ENCODE data around the gene MPZL3. TPM values are rescaled to one million over a fixed set of nuclear protein-coding genes. Genes with fewer than 3 reads are reported as not detected.

Gene MPZL3, protein sequence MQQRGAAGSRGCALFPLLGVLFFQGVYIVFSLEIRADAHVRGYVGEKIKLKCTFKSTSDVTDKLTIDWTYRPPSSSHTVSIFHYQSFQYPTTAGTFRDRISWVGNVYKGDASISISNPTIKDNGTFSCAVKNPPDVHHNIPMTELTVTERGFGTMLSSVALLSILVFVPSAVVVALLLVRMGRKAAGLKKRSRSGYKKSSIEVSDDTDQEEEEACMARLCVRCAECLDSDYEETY
- total RNA-seq = 0.89 and 1.1 TPM in 2 replicates

GRCh38 chr11:118251858-118252652, at the start of gene MPZL3:
Gene MPZL3, minus strand, starts transcription at chr11:118252365. Its CDS starts 71 bp downstream, at chr11:118252294.

DNA sequence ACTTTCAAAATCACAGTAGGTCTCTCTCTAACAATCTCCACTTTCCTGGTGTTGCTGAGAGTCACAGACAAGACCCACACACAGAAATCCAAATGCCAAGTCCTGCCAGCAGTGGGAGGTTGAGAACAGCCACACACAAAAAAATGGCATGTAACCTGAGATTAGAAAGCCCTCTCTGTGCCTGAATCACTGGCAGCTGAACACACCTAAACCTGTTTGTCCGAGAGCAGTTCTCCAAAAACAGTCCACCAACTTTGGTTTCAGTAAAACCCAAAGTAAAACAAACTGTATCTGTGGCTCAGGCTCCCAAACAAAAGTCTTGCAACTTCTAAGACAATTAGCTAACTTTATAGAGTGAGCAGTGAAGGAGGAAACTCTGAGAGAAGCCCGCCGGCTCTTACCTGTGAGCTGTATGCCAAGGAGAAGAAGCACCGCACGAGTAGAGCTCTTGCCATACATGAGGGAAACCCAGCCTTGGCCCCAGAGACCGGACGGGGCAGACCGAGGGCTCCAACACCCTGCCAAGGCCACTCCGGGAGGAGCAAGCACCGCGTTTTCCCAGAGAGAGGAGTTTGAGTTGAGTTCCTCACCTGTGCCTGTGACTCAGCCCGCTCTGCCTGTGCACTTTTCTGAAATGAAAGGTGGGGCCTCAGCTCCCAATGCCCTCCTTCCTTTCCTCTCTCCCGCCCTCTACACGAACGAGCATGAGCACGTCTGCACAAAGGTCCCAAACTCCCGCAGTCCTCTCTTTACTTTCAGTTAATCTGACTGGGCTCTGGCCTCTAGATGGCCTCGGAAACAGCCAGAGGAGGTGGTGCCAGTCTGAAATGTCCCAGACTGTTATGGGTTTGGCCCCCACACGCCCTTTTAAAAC, 11.8 kb upstream of the MPZL3 start, which contains the start of gene MPZL2:
MPZL2 (minus strand) TSS at position 603 of the 874 bp plus-strand sequence; CDS start at position 459, 144 bp downstream.

GRCh38 chr11:118224511-118225188, 27.5 kb downstream of the MPZL3 start, which contains the start of gene JAML:
Gene JAML, minus strand, starts transcription at chr11:118225011. Its CDS starts 10,145 bp downstream, at chr11:118214866.

Other genes with a start within 250 kb of the MPZL3 start
- not detected in 2 replicates for gene TMPRSS4, start 175.3 kb downstream of the MPZL3 start, total RNA-seq
- gene SMIM35, start 165.4 kb downstream of the MPZL3 start, total RNA-seq = not detected in 2 replicates
- under 0.01 and 0.09 TPM in 2 replicates for gene SCN4B, start 99.5 kb downstream of the MPZL3 start, total RNA-seq
- gene SCN2B, start 75.7 kb downstream of the MPZL3 start, total RNA-seq = under 0.01 TPM in 1 of 2 replicates, not detected in the other
- not detected in 2 replicates for gene JAML, start 27.4 kb downstream of the MPZL3 start, total RNA-seq
- gene MPZL2, start 11.9 kb upstream of the MPZL3 start, total RNA-seq = 1.2 TPM in 1 of 2 replicates, not detected in the other
- gene CD3E, start 52.4 kb upstream of the MPZL3 start, total RNA-seq = not detected in 2 replicates
- not detected in 2 replicates for gene CD3D, start 90.3 kb upstream of the MPZL3 start, total RNA-seq
- not detected in 2 replicates for gene CD3G, start 92.0 kb upstream of the MPZL3 start, total RNA-seq
- gene UBE4A, start 107.2 kb upstream of the MPZL3 start, total RNA-seq = 37.4 and 42.0 TPM in 2 replicates
- 24.6 and 34.7 TPM in 2 replicates for gene ATP5MG, start 149.2 kb upstream of the MPZL3 start, total RNA-seq
- 27.3 and 55.5 TPM in 2 replicates for gene KMT2A, start 184.1 kb upstream of the MPZL3 start, total RNA-seq